Hematopoietic multipotent progenitor cell (in vitro differentiated cells): ENCODE measurements around the gene TSPAN13. TPM values are rescaled to one million over a fixed set of nuclear protein-coding genes. Genes with fewer than 3 reads are reported as not detected.

Experiments
- DNase-seq, 3 donors: peaks; one replicate each; pipeline ENCODE4 v3.0.0-alpha.2; 2011 to 2015; ENCODE audit warnings: low read depth in 2 of 3, low spot score in 2 of 3
- total RNA-seq: library from RNA; depleted of rRNA; stranded (reverse); fragments of >200 nt; gene quantifications from one replicate; pipeline ENCODE4 v1.2.3, GENCODE V29; 2012

TSPAN13 gene
- total RNA-seq: 8.3 TPM

DNA sequence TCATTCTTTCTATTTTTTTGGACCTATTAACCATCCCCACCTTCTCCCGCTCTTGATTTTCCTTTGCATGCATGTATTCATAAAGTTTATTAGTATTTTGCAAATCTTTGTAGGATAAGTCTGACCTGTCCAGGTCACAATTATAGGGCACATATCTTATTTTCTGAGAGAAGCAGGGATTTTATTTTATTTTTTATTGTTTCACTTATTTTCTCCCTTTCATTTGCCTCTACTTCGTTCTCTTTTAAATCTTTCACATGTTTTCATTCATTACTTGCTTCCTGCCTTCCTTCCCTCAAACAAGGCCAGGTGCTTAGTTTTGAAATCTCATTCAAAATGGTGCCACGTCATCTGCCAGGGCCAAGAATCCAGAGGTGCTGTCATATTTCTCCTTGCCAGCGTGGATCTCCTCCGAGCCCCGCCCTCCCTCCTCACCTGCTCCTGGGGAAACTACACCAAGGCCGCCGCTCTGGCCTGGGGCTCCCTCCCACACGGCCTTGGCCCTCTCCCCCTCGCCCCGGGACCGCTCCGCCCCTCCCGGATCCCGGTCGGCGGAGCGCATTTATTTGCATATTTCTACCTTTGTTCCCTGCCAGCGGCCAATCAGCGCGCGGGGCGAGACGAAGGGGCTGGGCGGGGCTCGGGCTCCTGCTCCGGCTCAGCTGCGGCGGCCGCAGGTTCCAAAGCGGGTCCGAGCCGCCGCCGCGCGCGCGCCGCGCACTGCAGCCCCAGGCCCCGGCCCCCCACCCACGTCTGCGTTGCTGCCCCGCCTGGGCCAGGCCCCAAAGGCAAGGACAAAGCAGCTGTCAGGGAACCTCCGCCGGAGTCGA, at the start of gene TSPAN13:
Gene TSPAN13, plus strand, starts transcription at position 654 of the 830 bp plus-strand sequence. CDS start 213 bp downstream, outside the sequence.
- peak; percentile 7 to 86 (median 84) for DNase-seq

DNA sequence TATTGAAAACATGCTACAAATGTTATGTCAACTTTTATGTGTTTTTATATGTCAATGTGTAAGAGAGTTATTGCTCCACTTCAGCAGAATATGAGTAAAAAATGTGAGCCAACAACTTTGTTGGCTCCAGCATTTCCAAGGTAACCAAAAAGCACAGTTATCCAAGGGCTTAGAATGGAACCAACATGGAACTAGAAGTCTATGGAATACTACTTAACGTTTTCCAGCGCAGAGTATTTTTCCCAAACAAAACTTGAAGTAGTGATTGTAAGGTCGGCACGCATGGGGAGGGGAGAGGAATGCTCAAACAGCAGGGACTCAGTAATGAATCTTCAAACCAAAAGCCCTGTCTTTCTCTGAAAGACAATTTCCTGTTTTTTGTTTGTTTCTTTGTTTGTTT, 45.0 kb upstream of the TSPAN13 start:
- no peak for DNase-seq

DNA sequence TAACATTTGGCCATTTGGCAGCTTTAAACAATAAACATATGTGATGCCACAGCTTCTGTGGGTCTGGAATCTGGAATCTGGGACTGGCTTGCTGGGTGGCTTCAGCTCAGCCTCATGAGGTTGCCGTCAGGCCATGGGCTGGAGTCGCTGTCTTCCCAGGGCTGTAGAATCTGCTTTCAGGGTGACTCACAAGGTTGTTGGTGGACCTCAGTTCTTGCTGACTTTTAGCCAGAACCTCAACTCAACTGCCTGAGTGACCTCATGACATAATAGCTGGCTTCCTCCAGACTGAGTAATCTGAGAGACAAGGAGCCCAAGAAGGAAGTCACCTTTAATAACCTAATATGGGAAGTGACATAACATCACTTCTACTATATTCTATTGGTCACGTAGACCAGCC, 44.6 kb upstream of the TSPAN13 start:
- peak in 1 of 3 donors; percentile 15 for DNase-seq

GRCh38 chr7:16710651-16711050, 42.9 kb upstream of the TSPAN13 start:
- no peak for DNase-seq

DNA sequence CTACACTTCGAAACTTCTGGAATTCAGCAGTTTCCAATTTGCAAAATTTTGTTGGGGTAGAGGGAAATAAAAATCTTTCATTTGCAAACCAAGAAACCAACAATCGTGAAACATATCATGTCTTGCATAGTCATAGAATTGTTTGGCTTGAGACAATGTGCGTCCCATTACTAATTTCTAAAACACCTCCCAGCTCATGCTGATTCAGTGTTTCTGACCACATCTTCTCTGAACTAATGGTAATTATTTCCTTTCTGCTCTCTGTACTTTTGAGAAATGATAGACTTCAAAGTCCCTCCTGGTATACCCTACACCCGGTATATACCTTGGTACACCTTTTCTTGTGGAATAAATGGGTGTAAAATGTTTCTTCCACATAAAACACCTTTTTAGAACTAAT, 41.8 kb upstream of the TSPAN13 start:
- no peak for DNase-seq

DNA sequence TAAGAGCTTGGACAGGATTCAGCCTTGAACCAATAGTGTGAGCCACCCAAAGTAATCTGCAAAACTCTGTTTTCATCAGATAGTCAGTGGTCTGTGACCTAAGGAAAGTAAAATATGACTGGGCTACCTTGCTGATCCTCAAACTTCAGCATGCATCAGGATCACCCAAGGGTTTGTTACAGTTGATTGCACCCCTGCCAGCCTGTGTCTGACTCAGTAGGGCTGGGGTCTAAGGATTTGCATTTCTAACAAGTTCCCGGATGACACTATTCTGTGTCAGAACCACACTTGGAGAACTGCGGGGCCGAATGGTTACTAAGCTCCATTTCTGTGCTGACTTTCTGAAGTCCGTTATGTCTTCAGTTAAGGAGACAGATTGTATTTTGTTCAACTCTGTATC, 40.6 kb upstream of the TSPAN13 start:
- no peak for DNase-seq

- DNase-seq: no peak
Measured at GRCh38 chr7:16715928-16716327, 37.6 kb upstream of the TSPAN13 start.

DNA sequence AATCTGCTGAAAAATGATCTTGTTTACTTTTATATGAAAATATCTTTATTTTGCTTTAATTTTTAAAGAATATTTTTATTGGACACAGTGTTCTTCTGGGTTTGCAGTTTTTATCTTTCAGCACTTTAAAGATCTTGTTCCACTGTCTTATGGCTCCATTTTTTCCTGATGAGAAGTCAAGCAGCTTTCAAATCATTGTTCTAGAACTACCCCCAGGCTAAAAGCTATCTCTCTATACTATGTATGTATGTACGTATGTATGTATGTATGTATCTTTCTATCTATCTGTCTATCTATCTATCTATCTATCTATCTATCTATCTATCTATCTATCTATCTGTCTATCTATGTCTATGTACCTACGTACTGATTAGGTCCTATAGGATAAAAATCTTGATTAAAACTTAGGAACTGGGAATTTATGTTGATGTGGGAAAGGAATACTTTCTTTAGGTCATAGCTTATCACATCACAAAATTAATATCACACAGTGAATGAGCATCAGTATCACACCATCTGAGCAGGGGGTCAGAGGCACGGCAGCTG, 35.4 kb upstream of the TSPAN13 start:
- no peak for DNase-seq

DNA sequence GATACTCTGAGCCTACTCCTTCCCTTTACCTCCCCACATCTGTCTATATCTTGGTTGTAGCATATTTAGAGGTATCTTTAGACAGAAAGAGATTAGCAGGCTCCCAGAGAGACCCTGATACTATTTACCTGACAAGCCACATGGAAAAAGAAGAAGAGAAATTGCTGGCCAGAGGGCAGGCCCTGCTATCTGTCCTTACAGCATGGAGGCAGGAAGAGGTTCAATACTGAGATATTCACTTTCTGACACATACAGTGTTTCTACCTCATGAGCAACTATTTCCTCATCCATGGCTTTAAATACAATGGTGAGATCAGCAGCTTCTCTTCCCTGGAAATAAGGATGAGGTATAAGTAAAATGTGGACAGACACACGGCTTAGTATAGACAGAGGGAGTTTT, 33.9 kb upstream of the TSPAN13 start:
- DNase-seq: no peak

GRCh38 chr7:16721541-16721940, 32.0 kb upstream of the TSPAN13 start:
- no peak for DNase-seq

GRCh38 chr7:16724344-16724743, 29.2 kb upstream of the TSPAN13 start:
- no peak for DNase-seq

- no peak for DNase-seq
Measured at GRCh38 chr7:16726189-16726588, 27.4 kb upstream of the TSPAN13 start.

- no peak for DNase-seq
Measured at GRCh38 chr7:16727736-16728135, 25.8 kb upstream of the TSPAN13 start.

DNA sequence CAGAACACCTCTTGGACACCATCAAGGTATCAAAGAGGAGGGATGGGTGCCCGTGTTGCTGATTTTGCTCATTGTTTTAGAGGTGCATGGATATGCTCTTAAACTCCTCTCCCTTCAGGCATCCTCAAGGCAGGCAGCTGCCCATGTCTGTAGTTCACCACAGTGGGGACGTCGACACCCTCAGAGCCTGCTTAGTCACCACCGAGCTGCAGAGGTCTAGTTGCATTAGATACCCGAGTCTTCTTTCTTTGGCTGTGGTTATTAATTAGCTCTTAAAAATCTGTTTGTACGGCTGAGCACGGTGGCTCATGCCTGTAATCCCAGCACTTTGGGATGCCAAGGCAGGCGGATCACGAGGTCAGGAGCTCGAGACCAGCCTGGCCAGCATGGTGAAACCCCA, 24.7 kb upstream of the TSPAN13 start:
- DNase-seq: no peak

- no peak for DNase-seq
Measured at GRCh38 chr7:16729541-16729940, 24.0 kb upstream of the TSPAN13 start.

DNA sequence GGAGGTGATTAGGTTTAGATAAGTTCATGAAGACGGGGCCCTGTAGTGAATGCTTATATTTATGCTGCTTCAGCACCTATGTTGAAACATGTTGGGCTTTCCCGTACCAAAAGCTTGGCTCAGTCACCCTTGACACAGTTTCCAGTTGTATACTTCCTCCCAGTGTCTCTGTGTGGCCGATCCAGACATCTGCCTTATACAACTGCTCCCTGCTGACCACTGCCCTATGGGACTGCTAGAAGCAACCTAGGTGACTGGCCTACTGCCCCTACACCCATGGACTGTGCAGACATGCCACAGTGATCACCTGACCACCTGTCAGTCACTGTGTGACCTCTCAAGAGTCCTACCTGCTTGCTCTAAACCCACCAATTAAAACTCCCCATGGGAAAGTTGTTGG, 22.6 kb upstream of the TSPAN13 start:
- no peak for DNase-seq

GRCh38 chr7:16732828-16733227, 20.7 kb upstream of the TSPAN13 start:
- no peak for DNase-seq

DNA sequence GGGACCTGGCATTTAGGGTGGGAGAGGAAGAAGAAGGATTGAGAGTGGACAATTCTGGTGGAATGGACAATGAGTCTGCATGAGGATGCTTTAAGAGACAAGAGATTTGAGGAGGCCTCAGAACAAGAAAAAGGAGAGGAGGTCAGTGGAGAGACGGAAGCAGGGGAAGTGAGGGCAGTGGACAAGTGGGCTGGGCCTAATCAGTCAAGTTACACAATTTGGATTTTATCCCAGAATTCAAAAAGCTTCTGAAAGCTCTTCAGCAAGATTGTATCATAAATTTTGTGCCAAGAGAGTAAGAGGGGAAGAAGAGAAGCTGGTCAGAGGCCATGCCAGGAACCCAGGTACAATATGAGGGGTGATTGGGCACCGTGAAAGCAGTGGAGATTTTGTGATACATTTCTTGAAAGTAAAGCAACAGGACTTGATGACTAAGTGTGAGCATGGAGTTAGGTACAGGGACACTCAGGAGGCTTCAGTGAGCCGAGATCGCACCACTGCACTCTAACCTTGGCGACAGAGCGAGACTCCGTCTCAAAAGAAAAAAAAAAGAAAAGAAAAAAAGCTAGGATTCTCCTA, 19.3 kb upstream of the TSPAN13 start:
- DNase-seq: no peak

DNA sequence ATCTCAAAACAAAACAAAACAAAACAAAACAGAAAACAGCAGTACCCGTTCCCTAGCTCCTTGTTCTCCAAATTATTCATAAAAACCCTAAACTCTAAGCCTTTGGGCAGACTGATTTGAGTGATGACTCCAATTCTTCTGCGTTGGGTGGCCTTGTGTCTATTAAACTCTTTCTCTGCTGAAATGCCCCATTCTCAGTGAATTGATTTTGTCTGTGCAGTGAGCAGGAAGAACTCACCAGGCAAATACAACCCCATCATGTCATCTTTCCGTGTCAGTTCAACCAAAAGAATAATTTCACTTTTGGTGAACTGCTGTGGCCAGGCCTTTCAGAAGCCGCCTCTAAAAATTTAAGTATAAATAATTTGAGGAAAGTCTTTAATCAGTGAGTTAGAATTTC, 18.5 kb upstream of the TSPAN13 start:
- DNase-seq: no peak

DNA sequence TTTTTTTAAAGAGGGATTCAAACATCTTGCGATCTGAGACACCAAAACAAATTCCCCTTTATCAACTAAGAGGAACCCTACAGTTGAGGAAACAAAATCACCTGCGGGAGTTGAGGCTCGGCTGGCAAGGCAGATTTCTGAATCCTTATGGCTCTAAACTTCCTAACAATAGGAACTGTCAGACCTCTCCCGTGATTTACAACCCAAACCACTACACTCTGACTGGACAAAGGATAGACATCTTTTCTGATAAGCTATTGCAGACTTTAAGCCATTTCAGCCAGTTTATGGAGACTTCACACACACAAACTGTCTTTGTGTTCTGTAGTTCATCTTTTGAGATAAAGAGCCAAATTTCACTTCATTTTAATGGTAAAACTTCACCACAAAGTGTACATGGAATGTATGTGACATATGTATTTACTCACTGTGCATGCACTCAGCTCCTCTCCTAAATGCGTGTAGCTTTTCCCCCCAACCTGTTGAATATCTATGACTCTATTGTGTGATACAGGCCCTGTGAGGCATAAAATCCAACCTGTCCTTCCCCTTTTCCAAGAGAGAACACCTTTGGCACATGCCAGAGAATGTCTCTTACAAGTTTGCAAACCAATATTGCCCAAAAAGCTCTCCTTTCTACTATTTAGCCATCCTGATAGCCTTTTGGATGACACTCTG, 15.4 kb upstream of the TSPAN13 start:
- no peak for DNase-seq

DNA sequence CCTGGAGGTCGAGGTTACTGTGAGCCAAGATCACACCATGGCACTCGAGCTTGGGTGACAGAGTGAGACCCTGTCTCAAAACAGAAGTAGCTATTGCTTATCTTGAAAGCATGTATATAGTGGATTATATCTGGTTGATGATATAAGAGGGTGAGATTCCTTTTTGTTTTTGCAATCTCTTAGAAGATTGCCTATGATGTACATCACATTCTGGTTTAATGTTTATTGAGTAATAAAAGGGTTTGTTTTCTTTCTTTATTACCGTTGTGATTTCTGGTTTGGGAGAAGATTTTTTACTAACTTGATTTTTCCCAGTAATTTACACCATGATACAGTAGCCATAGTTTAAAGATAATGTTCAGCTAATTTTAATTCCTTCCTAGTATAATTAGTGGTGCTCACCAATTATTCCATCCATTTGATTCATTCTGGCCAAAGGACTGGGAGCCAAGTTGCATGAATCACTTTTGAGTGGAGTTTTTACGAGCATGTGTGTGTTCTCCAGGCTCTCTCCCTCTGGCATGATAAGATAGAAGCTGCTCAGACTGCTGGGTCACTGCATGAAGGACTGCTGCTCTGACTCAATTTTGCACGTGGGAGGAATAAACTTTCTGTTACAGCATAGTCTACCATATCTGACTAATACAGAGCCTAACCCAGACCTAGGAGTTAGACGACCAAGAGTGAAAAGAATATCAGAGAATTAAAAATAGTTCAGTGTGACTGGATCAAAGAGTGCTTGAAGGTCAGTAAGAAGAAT, 13.5 kb upstream of the TSPAN13 start:
- DNase-seq: no peak
